HepG2 (cell line): Measurements from ENCODE around the gene ATP11A. TPM values are rescaled to one million over a fixed set of nuclear protein-coding genes. Genes with fewer than 3 reads are reported as not detected.

Source experiments
- ASH2L ChIP-seq: fragments of 300-600, 200-600 bp; sonication (generic); IDR thresholded peaks from 2 replicates; pipeline ENCODE4 v1.7.0; 2017; ENCODE audit warnings: low read depth, mild to moderate bottlenecking, moderate library complexity, mixed read lengths, low read length; ENCODE audit not compliant: insufficient read length
- BRCA1 ChIP-seq: sonication (generic); formaldehyde crosslinking; IDR thresholded peaks from 2 replicates; pipeline ENCODE4 v1.4.0; 2020; ENCODE audit warnings: missing genetic modification reagents
- HMG20B ChIP-seq: conservative IDR thresholded peaks from 2 replicates; pipeline ENCODE4 v1.6.1; 2016; ENCODE audit warnings: missing genetic modification reagents, missing compliant biosample characterization
- JDP2 ChIP-seq: sonication (generic); formaldehyde crosslinking; IDR thresholded peaks from 2 replicates; pipeline ENCODE4 v1.8.1; 2022; ENCODE audit warnings: missing genetic modification reagents, borderline replicate concordance
- MEIS2 ChIP-seq: sonication (generic); formaldehyde crosslinking; IDR thresholded peaks from 2 replicates; pipeline ENCODE4 v1.9.0; 2021; ENCODE audit warnings: mild to moderate bottlenecking, missing genetic modification reagents
- NFE2 ChIP-seq: sonication (generic); formaldehyde crosslinking; IDR thresholded peaks from 2 replicates; pipeline ENCODE4 v1.4.0; 2020; ENCODE audit warnings: missing genetic modification reagents
- PHF21A ChIP-seq: sonication (generic); formaldehyde crosslinking; IDR thresholded peaks from 2 replicates; pipeline ENCODE4 v1.5.0; 2020; ENCODE audit warnings: mild to moderate bottlenecking, missing genetic modification reagents
- PITX1 ChIP-seq: sonication (generic); formaldehyde crosslinking; IDR thresholded peaks from 2 replicates; pipeline ENCODE4 v1.5.1; 2020; ENCODE audit warnings: mild to moderate bottlenecking, missing genetic modification reagents
- PLRG1 ChIP-seq: fragments of 450-650 bp; conservative IDR thresholded peaks from 2 replicates; pipeline ENCODE4 v1.6.1; 2016
- POLR2A ChIP-seq, 2 experiments: IDR thresholded peaks; 2 replicates each; pipeline ENCODE4 v1.6.1; 2011; ENCODE audit warnings: low read depth in 2 of 2, low read length in 2 of 2, mild to moderate bottlenecking in 1 of 2, moderate library complexity in 1 of 2; ENCODE audit not compliant: insufficient read depth in 1 of 2
- TARDBP ChIP-seq: sonication (generic); formaldehyde crosslinking; IDR thresholded peaks from 2 replicates; pipeline ENCODE4 v1.8.0; 2022; ENCODE audit warnings: mild to moderate bottlenecking, missing genetic modification reagents
- TEAD2 ChIP-seq: sonication (generic); formaldehyde crosslinking; IDR thresholded peaks from 2 replicates; pipeline ENCODE4 v1.9.0; 2021; ENCODE audit warnings: missing genetic modification reagents
- XBP1 ChIP-seq: sonication (generic); formaldehyde crosslinking; IDR thresholded peaks from 2 replicates; pipeline ENCODE4 v1.5.0; 2020; ENCODE audit warnings: missing genetic modification reagents
- ZBTB42 ChIP-seq: sonication (generic); formaldehyde crosslinking; IDR thresholded peaks from 2 replicates; pipeline ENCODE4 v1.5.0; 2020; ENCODE audit warnings: mild to moderate bottlenecking, missing genetic modification reagents
- ZMYM4 ChIP-seq: sonication (generic); formaldehyde crosslinking; IDR thresholded peaks from 2 replicates; pipeline ENCODE4 v1.8.1; 2023; ENCODE audit warnings: mild to moderate bottlenecking, missing genetic modification reagents
- ZNF138 ChIP-seq: sonication (generic); formaldehyde crosslinking; IDR thresholded peaks from 2 replicates; pipeline ENCODE4 v1.5.0; 2020; ENCODE audit warnings: mild to moderate bottlenecking, low read depth, missing genetic modification reagents
- ZNF264 ChIP-seq: sonication (generic); formaldehyde crosslinking; IDR thresholded peaks from 2 replicates; pipeline ENCODE4 v1.4.0; 2020; ENCODE audit warnings: missing genetic modification reagents
- ZNF496 ChIP-seq: sonication (generic); formaldehyde crosslinking; IDR thresholded peaks from 2 replicates; pipeline ENCODE4 v1.8.1; 2023; ENCODE audit warnings: mild to moderate bottlenecking, moderate library complexity, missing genetic modification reagents; ENCODE audit not compliant: insufficient replicate concordance
- ZNF556 ChIP-seq: sonication (generic); formaldehyde crosslinking; IDR thresholded peaks from 2 replicates; pipeline ENCODE4 v1.4.0; 2020; ENCODE audit warnings: mild to moderate bottlenecking, missing genetic modification reagents, borderline replicate concordance
- ZNF563 ChIP-seq: sonication (generic); formaldehyde crosslinking; IDR thresholded peaks from 2 replicates; pipeline ENCODE4 v1.8.0; 2022; ENCODE audit warnings: mild to moderate bottlenecking, moderate library complexity, missing genetic modification reagents
- ZNF883 ChIP-seq: sonication (generic); formaldehyde crosslinking; IDR thresholded peaks from 2 replicates; pipeline ENCODE4 v1.5.1; 2020; ENCODE audit warnings: mild to moderate bottlenecking, missing genetic modification reagents; ENCODE audit errors: not compliant biosample characterization
- ZSCAN21 ChIP-seq: sonication (generic); formaldehyde crosslinking; IDR thresholded peaks from 2 replicates; pipeline ENCODE4 v1.8.0; 2022; ENCODE audit warnings: mild to moderate bottlenecking, missing genetic modification reagents, moderate library complexity, borderline replicate concordance
- polyA plus RNA-seq, 8 experiments: library from polyadenylated mRNA; depleted of rRNA in 3 of 8; stranded (reverse) in 7 of 8; unstranded in 1 of 8; fragments of >200 nt; fragmentation: Illumina TruSeq in 4 of 8; extraction: Trizol in 4 of 8; gene quantifications; 2 replicates each; pipeline versions ENCODE4 v1.2.1 to v1.2.3, GENCODE V29; 2011 to 2016; ENCODE audit warnings: low read depth in 4 of 8, missing spikeins in 1 of 8, mixed read lengths in 1 of 8; ENCODE audit not compliant: insufficient read depth in 1 of 8
- total RNA-seq, 5 experiments: library from RNA; depleted of rRNA; stranded (reverse); fragments of >200 nt; fragmentation: Illumina TruSeq; extraction: Trizol; gene quantifications; 2 replicates each; pipeline ENCODE4 v1.2.3, GENCODE V29; 2016; ENCODE audit warnings: low read depth in 1 of 5
- TF ChIP-seq, protein P1 (sequence below): IDR thresholded peaks from 2 replicates; pipeline ENCODE4 v1.6.1; 2016; ENCODE audit warnings: low read depth, control low read depth
- TF ChIP-seq, protein P2 (sequence below): IDR thresholded peaks from 2 replicates; pipeline ENCODE4 v1.6.1; 2016; ENCODE audit warnings: control low read depth
- TF ChIP-seq, protein P3 (sequence below): sonication (generic); formaldehyde crosslinking; IDR thresholded peaks from 2 replicates; pipeline ENCODE4 v1.4.0; 2020; ENCODE audit warnings: missing genetic modification reagents

Gene ATP11A
- total and polyA plus RNA-seq, 2 of the 13 experiments (the other 11 are each of a cell fraction or from before 2014, with no cell fraction given) = 18.4 to 20.1 TPM

DNA sequence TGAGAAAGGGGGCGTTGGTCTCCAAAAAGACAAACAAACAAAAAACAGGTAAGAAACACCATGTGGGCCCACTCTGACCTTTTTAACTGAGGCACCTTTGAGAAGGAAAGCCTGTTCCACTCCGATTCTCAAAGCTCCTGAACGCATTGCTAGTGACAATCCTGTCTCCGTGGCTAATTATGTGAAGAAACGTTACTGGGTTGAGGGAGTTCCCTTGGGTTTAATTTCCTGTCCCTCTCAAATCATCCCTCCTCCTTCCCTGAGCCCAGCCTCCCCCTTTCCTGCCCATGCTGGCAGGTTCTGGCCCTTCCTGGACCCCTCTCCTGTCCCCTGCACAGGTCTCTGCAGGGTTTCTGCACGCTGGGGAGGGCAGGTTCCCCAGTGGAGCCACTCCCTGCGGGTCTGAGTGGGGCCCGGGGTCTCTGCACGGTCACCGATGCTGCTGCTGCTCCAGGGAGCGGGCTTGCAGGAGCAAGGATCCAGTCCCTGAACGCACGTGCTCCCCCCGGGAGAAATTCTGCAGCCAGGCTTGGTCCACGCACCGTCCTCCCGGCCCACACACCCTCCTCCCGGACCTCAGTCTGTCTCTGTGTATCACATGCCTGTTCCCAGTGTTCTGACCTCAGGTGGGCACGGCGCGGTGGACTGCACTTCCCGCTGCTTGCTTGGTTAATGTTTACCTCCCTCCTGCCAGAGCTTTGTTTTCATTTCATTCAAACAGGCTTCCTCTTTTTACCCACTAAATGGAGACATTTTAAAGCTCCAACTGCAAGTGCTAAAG, 202.8 kb downstream of the ATP11A start (continued):
- no peak for TF ChIP-seq ASH2L
- TF ChIP-seq MEIS2 (CRISPR knock-in tag) = no peak; the same call in 1 of the 2 replicates
- TF ChIP-seq NFE2 (CRISPR knock-in tag) = no peak
- TF ChIP-seq ZNF563 (CRISPR knock-in tag) = no peak
- TF ChIP-seq ZBTB42 (CRISPR knock-in tag) = no peak
- no peak for TF ChIP-seq POLR2A (IDR thresholded peaks at IDR 0.05; ENCODE audit: insufficient read depth in 1 of 2, low read depth in 2 of 2, low read length in 2 of 2)
- TF ChIP-seq, protein P1, sequence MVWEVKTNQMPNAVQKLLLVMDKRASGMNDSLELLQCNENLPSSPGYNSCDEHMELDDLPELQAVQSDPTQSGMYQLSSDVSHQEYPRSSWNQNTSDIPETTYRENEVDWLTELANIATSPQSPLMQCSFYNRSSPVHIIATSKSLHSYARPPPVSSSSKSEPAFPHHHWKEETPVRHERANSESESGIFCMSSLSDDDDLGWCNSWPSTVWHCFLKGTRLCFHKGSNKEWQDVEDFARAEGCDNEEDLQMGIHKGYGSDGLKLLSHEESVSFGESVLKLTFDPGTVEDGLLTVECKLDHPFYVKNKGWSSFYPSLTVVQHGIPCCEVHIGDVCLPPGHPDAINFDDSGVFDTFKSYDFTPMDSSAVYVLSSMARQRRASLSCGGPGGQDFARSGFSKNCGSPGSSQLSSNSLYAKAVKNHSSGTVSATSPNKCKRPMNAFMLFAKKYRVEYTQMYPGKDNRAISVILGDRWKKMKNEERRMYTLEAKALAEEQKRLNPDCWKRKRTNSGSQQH (CRISPR knock-in tag) = no peak
- no peak for TF ChIP-seq XBP1
- no peak for TF ChIP-seq BRCA1
- no peak for TF ChIP-seq ZNF138 (CRISPR knock-in tag)
- TF ChIP-seq PHF21A (CRISPR knock-in tag) = no peak; the same call in 1 of the 2 replicates
- no peak for TF ChIP-seq PLRG1
- TF ChIP-seq ZSCAN21 (CRISPR knock-in tag) = peak; percentile 74; the same call in 1 of the 2 replicates
- peak; percentile 38 for TF ChIP-seq ZNF883
- TF ChIP-seq JDP2 (CRISPR knock-in tag) = no peak
- 0 out of 2 replicates have a peak, but pooled peaks have one; percentile 37 for TF ChIP-seq TARDBP (CRISPR knock-in tag)
- peak; percentile 55 for TF ChIP-seq PITX1 (CRISPR knock-in tag)
- TF ChIP-seq ZNF496 (CRISPR knock-in tag) = no peak
- no peak for TF ChIP-seq TEAD2
- no peak for TF ChIP-seq ZNF264
- 0 out of 2 replicates have a peak, but pooled peaks have one; percentile 19 for TF ChIP-seq ZMYM4 (CRISPR knock-in tag)
- no peak for TF ChIP-seq HMG20B
- TF ChIP-seq, protein P2, sequence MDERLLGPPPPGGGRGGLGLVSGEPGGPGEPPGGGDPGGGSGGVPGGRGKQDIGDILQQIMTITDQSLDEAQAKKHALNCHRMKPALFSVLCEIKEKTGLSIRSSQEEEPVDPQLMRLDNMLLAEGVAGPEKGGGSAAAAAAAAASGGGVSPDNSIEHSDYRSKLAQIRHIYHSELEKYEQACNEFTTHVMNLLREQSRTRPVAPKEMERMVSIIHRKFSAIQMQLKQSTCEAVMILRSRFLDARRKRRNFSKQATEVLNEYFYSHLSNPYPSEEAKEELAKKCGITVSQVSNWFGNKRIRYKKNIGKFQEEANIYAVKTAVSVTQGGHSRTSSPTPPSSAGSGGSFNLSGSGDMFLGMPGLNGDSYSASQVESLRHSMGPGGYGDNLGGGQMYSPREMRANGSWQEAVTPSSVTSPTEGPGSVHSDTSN = no peak
- TF ChIP-seq, protein P3, sequence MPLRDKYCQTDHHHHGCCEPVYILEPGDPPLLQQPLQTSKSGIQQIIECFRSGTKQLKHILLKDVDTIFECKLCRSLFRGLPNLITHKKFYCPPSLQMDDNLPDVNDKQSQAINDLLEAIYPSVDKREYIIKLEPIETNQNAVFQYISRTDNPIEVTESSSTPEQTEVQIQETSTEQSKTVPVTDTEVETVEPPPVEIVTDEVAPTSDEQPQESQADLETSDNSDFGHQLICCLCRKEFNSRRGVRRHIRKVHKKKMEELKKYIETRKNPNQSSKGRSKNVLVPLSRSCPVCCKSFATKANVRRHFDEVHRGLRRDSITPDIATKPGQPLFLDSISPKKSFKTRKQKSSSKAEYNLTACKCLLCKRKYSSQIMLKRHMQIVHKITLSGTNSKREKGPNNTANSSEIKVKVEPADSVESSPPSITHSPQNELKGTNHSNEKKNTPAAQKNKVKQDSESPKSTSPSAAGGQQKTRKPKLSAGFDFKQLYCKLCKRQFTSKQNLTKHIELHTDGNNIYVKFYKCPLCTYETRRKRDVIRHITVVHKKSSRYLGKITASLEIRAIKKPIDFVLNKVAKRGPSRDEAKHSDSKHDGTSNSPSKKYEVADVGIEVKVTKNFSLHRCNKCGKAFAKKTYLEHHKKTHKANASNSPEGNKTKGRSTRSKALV (CRISPR knock-in tag) = no peak
- no peak for TF ChIP-seq ZNF556
